H9 (cell line): Measurements from ENCODE around the gene NR2C1. TPM values are rescaled to one million over a fixed set of nuclear protein-coding genes. Genes with fewer than 3 reads are reported as not detected.

ENCODE experiments used
- DNase-seq: peaks from one replicate; pipeline ENCODE4 v3.0.0-alpha.2; 2017
- H2AFZ ChIP-seq: one replicate; pipeline ENCODE4 v1.6.1; 2013; ENCODE audit warnings: mild to moderate bottlenecking, low read length, control low read depth, moderate library complexity
- H2AK5ac ChIP-seq: 2 replicates; pipeline ENCODE4 v1.6.1; 2013; ENCODE audit warnings: low read length, control low read depth, mixed read lengths; ENCODE audit not compliant: insufficient read length
- H2BK120ac ChIP-seq: one replicate; pipeline ENCODE4 v1.6.1; 2013; ENCODE audit warnings: low read depth, mild to moderate bottlenecking, low read length, control low read depth, inconsistent platforms; ENCODE audit not compliant: poor library complexity, severe bottlenecking
- H2BK12ac ChIP-seq: 2 replicates; pipeline ENCODE4 v1.6.1; 2013; ENCODE audit warnings: low read length, control low read depth, mixed read lengths, low read depth; ENCODE audit not compliant: insufficient read length
- H2BK15ac ChIP-seq: 2 replicates; pipeline ENCODE4 v1.6.1; 2013; ENCODE audit warnings: low read depth, low read length, control low read depth
- H2BK20ac ChIP-seq: one replicate; pipeline ENCODE4 v1.6.1; 2013; ENCODE audit warnings: low read depth, mild to moderate bottlenecking, low read length, control low read depth, inconsistent platforms; ENCODE audit not compliant: poor library complexity, severe bottlenecking
- H2BK5ac ChIP-seq: 2 replicates; pipeline ENCODE4 v1.6.1; 2013; ENCODE audit warnings: low read length, control low read depth, mixed read lengths; ENCODE audit not compliant: insufficient read length
- H3K14ac ChIP-seq: 2 replicates; pipeline ENCODE4 v1.6.1; 2013; ENCODE audit warnings: low read length, control low read depth; ENCODE audit not compliant: insufficient read depth
- H3K18ac ChIP-seq: 2 replicates; pipeline ENCODE4 v1.6.1; 2013; ENCODE audit warnings: low read depth, mild to moderate bottlenecking, mixed read lengths, low read length, control low read depth; ENCODE audit not compliant: insufficient read length
- H3K23ac ChIP-seq: 2 replicates; pipeline ENCODE4 v1.6.1; 2013; ENCODE audit warnings: low read length, control low read depth, mixed read lengths, low read depth; ENCODE audit not compliant: insufficient read length
- H3K23me2 ChIP-seq: 2 replicates; pipeline ENCODE4 v1.6.1; 2013; ENCODE audit warnings: low read depth, mild to moderate bottlenecking, mixed read lengths, low read length, control low read depth; ENCODE audit not compliant: insufficient read length, poor library complexity, severe bottlenecking
- H3K27ac ChIP-seq: 2 replicates; pipeline ENCODE4 v1.5.1; 2013; ENCODE audit warnings: low read length, control low read depth, mixed read lengths, low read depth; ENCODE audit not compliant: insufficient read length
- H3K27me3 ChIP-seq: 2 replicates; pipeline ENCODE4 v1.6.1; 2013; ENCODE audit warnings: low read length, control low read depth, inconsistent platforms; ENCODE audit not compliant: insufficient read depth
- H3K4ac ChIP-seq: 2 replicates; pipeline ENCODE4 v1.6.1; 2013; ENCODE audit warnings: low read depth, mild to moderate bottlenecking, control low read depth, inconsistent platforms, low read length, moderate library complexity
- H3K4me1 ChIP-seq: 2 replicates; pipeline ENCODE4 v1.6.1; 2013; ENCODE audit warnings: low read length, control low read depth, inconsistent platforms; ENCODE audit not compliant: insufficient read depth
- H3K4me2 ChIP-seq: 2 replicates; pipeline ENCODE4 v1.6.1; 2013; ENCODE audit warnings: low read length, control low read depth, mixed read lengths; ENCODE audit not compliant: insufficient read length, insufficient read depth
- H3K56ac ChIP-seq: 2 replicates; pipeline ENCODE4 v1.6.1; 2013; ENCODE audit warnings: low read depth, mild to moderate bottlenecking, mixed read lengths, low read length, control low read depth; ENCODE audit not compliant: insufficient read length
- H3K79me1 ChIP-seq: 2 replicates; pipeline ENCODE4 v1.6.1; 2013; ENCODE audit warnings: low read depth, mild to moderate bottlenecking, moderate library complexity, low read length, control low read depth, inconsistent platforms; ENCODE audit not compliant: insufficient read depth, poor library complexity, severe bottlenecking
- H3K79me2 ChIP-seq: 2 replicates; pipeline ENCODE4 v1.6.1; 2013; ENCODE audit warnings: low read length, control low read depth, inconsistent platforms; ENCODE audit not compliant: insufficient read depth
- H3K9ac ChIP-seq: 2 replicates; pipeline ENCODE4 v1.6.1; 2013; ENCODE audit warnings: low read length, control low read depth, mixed read lengths; ENCODE audit not compliant: insufficient read length; ENCODE audit errors: extremely low read depth
- H3K9me3 ChIP-seq: one replicate; pipeline ENCODE4 v1.6.1; 2013; ENCODE audit warnings: low read depth, low read length, inconsistent platforms; ENCODE audit not compliant: control insufficient read depth
- H3T11ph ChIP-seq: one replicate; pipeline ENCODE4 v1.6.1; 2013; ENCODE audit warnings: mild to moderate bottlenecking, low read length, control low read depth, inconsistent platforms
- H4K20me1 ChIP-seq: one replicate; pipeline ENCODE4 v1.6.1; 2013; ENCODE audit not compliant: control insufficient read depth, insufficient read length, insufficient read depth
- H4K5ac ChIP-seq: 2 replicates; pipeline ENCODE4 v1.6.1; 2013; ENCODE audit warnings: low read depth, mild to moderate bottlenecking, mixed read lengths, low read length, control low read depth; ENCODE audit not compliant: insufficient read length
- H4K8ac ChIP-seq: replicated peaks from 2 replicates; pipeline ENCODE4 v1.6.1; 2013; ENCODE audit warnings: low read length, control low read depth, mixed read lengths, low read depth; ENCODE audit not compliant: insufficient read length
- H4K91ac ChIP-seq: 2 replicates; pipeline ENCODE4 v1.6.1; 2013; ENCODE audit warnings: low read depth, mild to moderate bottlenecking, moderate library complexity, mixed read lengths, low read length, control low read depth; ENCODE audit not compliant: insufficient read length
- H3K27ac Mint-ChIP-seq, 3 experiments: 2 replicates in 2 of 3; 3 replicates in 1 of 3; pipeline ENCODE4 v1.8.0; 2020 to 2021; ENCODE audit warnings: mixed read lengths in 3 of 3, mild to moderate bottlenecking in 1 of 3, moderate library complexity in 1 of 3
- H3K27me3 Mint-ChIP-seq: 2 replicates; pipeline ENCODE4 v1.8.0; 2021; ENCODE audit warnings: low read depth, mild to moderate bottlenecking, moderate library complexity, mixed read lengths
- H3K36me3 Mint-ChIP-seq, 3 experiments: 2 replicates in 2 of 3; 3 replicates in 1 of 3; pipeline ENCODE4 v1.8.0; 2020 to 2021; ENCODE audit warnings: low read depth in 3 of 3, mixed read lengths in 3 of 3; ENCODE audit not compliant: insufficient read depth in 1 of 3
- H3K4me1 Mint-ChIP-seq, 2 experiments: 2 replicates each; pipeline ENCODE4 v1.8.0; 2020; ENCODE audit warnings: mixed read lengths in 2 of 2
- H3K4me3 Mint-ChIP-seq, 2 experiments: 2 replicates in 1 of 2; 3 replicates in 1 of 2; pipeline ENCODE4 v1.8.0; 2020 to 2021; ENCODE audit warnings: mild to moderate bottlenecking in 2 of 2, mixed read lengths in 2 of 2, moderate library complexity in 1 of 2
- H3K9me3 Mint-ChIP-seq, 2 experiments: 2 replicates in 1 of 2; 3 replicates in 1 of 2; pipeline ENCODE4 v1.8.0; 2020; ENCODE audit warnings: mild to moderate bottlenecking in 2 of 2, mixed read lengths in 2 of 2, moderate library complexity in 1 of 2
- CTCF ChIP-seq: fragments of 200-600 bp; sonication (generic); conservative IDR thresholded peaks from 3 replicates; pipeline ENCODE4 v1.8.0; 2021; ENCODE audit warnings: antibody characterized with exemption, mild to moderate bottlenecking
- WGBS: extraction: QIAGEN DNeasy Blood & Tissue Kit; methylation state at CpG from one replicate; pipeline ENCODE4 v1.1.7; 2013; ENCODE audit warnings: missing lambda C conversion rate, low lambda C conversion rate, mixed read lengths; ENCODE audit not compliant: insufficient read length; ENCODE audit errors: extremely low coverage; 5-methylcytosine and 5-hydroxymethylcytosine counted together
- long read RNA-seq: library from polyadenylated mRNA; unstranded; transcript quantifications from one replicate; pipeline ENCODE4 v2.0.0, GENCODE V29; 2020
- total RNA-seq: library from RNA; stranded (reverse); gene quantifications from 2 replicates; pipeline ENCODE4 v1.2.1, GENCODE V29; 2021

The NR2C1 gene
- total RNA-seq: 42.5 and 47.0 TPM in 2 replicates
- long read RNA-seq, full-length matches to known transcripts: 61 of 165 reads
- long read RNA-seq, partial matches to known transcripts: 46 of 165 reads
- long read RNA-seq, other reads (novel, unspliced or antisense): 58 of 165 reads

GRCh38 chr12:95072900-95073697, at the start of gene NR2C1:
Gene NR2C1 (minus strand): TSS chr12:95073618. CDS start chr12:95067384, 6,234 bp downstream.
- no peak for TF ChIP-seq CTCF

More at GRCh38 chr12:95072900-95073697, at the start of gene NR2C1:
- Mint-ChIP-seq H3K9me3 (no peaks in the 10 kb centered on the region), H3K4me3 (peak within 1 kb of the TSS; percentile 93 to 95), H3K27me3 (no peaks in the 10 kb centered on the region), H3K36me3 (peaks cover 0 to 9% (median 6%) of the 10 kb centered on the region in 3 experiments; a peak in 6 of 7 replicates), H3K27ac (peak within 1 kb of the TSS; percentile 93 to 97 (median 95)), H3K4me1 (peaks cover 2 to 8% of the 10 kb centered on the region in 2 experiments)
- no peak within 1 kb of the TSS for H3T11ph ChIP-seq
- no peaks in the 10 kb centered on the region for H3K4me1 ChIP-seq
- H2AFZ ChIP-seq: no peak within 1 kb of the TSS
- H3K9ac ChIP-seq: peak within 1 kb of the TSS; percentile 86
- no peak within 1 kb of the TSS for H4K8ac ChIP-seq
- H4K20me1 ChIP-seq: no peaks in the 10 kb centered on the region
- H2BK20ac ChIP-seq: no peak within 1 kb of the TSS
- H3K4me2 ChIP-seq: peak within 1 kb of the TSS; percentile 61
- H2BK12ac ChIP-seq: no peak within 1 kb of the TSS
- H3K23me2 ChIP-seq: no peaks in the 10 kb centered on the region
- WGBS: no CpG with 5 or more reads among the region's 99 CpGs
- H2BK15ac ChIP-seq: no peak within 1 kb of the TSS
- H3K4ac ChIP-seq: no peak within 1 kb of the TSS
- no peaks in the 10 kb centered on the region for H3K9me3 ChIP-seq
- no peak within 1 kb of the TSS for H2BK5ac ChIP-seq
- peak within 1 kb of the TSS; percentile 76 for H3K18ac ChIP-seq
- peaks cover 9% of the 10 kb centered on the region; the same call in 1 of the 2 replicates for H3K79me2 ChIP-seq
- H3K27ac ChIP-seq: no peak within 1 kb of the TSS
- H4K5ac ChIP-seq: no peak within 1 kb of the TSS
- H4K91ac ChIP-seq: no peak within 1 kb of the TSS
- H3K23ac ChIP-seq: no peak within 1 kb of the TSS
- no peak within 1 kb of the TSS for H2AK5ac ChIP-seq
- H3K14ac ChIP-seq: peak within 1 kb of the TSS; percentile 60; the same call in 1 of the 2 replicates
- H2BK120ac ChIP-seq: no peak within 1 kb of the TSS
- peaks cover 2% of the 10 kb centered on the region for H3K79me1 ChIP-seq
- H3K56ac ChIP-seq: no peak within 1 kb of the TSS
- peak; percentile 63 for DNase-seq
- H3K27me3 ChIP-seq: no peaks in the 10 kb centered on the region
